Naive thymus-derived CD4-positive, alpha-beta T cell (primary cell): ENCODE results near the gene C2CD3. TPM values are rescaled to one million over a fixed set of nuclear protein-coding genes. Genes with fewer than 3 reads are reported as not detected.
A peak's percentile ranks its signal among the peaks of the same experiment; 100 is the strongest.
"Not testable (repeated sequence)": the region's sequence is repeated elsewhere in the genome, so short reads cannot be mapped to it uniquely, and the experiment has no call there.

Source experiments
- ATAC-seq: fragments of 150-1000 bp; cut with Tn5 transposase; 2 replicates; pipeline ENCODE4 v1.10.0; 2021; ENCODE audit warnings: mild to moderate bottlenecking, moderate library complexity
- CTCF ChIA-PET: fragments of 350-600 bp; sonication (Branson Sonifier 250); formaldehyde crosslinking; loops from one replicate; lab custom pipeline; 2021; ENCODE audit warnings: antibody characterized with exemption; lab: Charles Lee
- POLR2A ChIA-PET: fragments of 350-600 bp; sonication (Branson Sonifier 250); formaldehyde crosslinking; loops from one replicate; lab custom pipeline; 2021; ENCODE audit warnings: antibody characterized with exemption, inconsistent platforms; lab: Charles Lee
- DNase-seq, 9 donors: peaks; one replicate each; pipeline versions ENCODE4 v3.0.0 to v3.0.0-alpha.2; 2020 to 2022; ENCODE audit warnings: mixed read lengths in 1 of 9
- H3K27ac ChIP-seq: one replicate; pipeline ENCODE4 v1.7.0; 2013; ENCODE audit warnings: mild to moderate bottlenecking, low read depth, low read length, moderate library complexity
- H3K27me3 ChIP-seq, 2 donors: one replicate each; pipeline ENCODE4 v1.7.0; 2013; ENCODE audit warnings: low read length in 2 of 2, mild to moderate bottlenecking in 2 of 2, moderate library complexity in 2 of 2; ENCODE audit not compliant: control insufficient read depth in 2 of 2, insufficient read depth in 2 of 2
- H3K36me3 ChIP-seq, 3 experiments: 1 replicate in 2 of 3; 2 replicates in 1 of 3; pipeline ENCODE4 v1.7.0; 2013; ENCODE audit warnings: low read length in 3 of 3, mild to moderate bottlenecking in 3 of 3, moderate library complexity in 1 of 3; ENCODE audit not compliant: insufficient read depth in 3 of 3, control insufficient read depth in 2 of 3
- H3K4me1 ChIP-seq, 2 donors: one replicate each; pipeline ENCODE4 v1.7.0; 2013; ENCODE audit warnings: low read length in 2 of 2, mild to moderate bottlenecking in 2 of 2, moderate library complexity in 1 of 2; ENCODE audit not compliant: control insufficient read depth in 2 of 2, insufficient read depth in 2 of 2
- H3K4me3 ChIP-seq: 2 replicates; pipeline ENCODE4 v1.7.0; 2013; ENCODE audit warnings: mild to moderate bottlenecking, low read length
- H3K9me3 ChIP-seq, 3 experiments: 1 replicate in 2 of 3; 2 replicates in 1 of 3; pipeline ENCODE4 v1.7.0; 2013; ENCODE audit warnings: low read length in 3 of 3; ENCODE audit not compliant: control insufficient read depth in 2 of 3
- H3K27ac Mint-ChIP-seq, 9 donors: one replicate each; pipeline ENCODE4 v1.8.0; 2020 to 2022; ENCODE audit warnings: mixed read lengths in 9 of 9, mild to moderate bottlenecking in 8 of 9, moderate library complexity in 5 of 9, inconsistent platforms in 2 of 9
- H3K27me3 Mint-ChIP-seq, 5 donors: one replicate each; pipeline ENCODE4 v1.8.0; 2021 to 2022; ENCODE audit warnings: mixed read lengths in 5 of 5, mild to moderate bottlenecking in 1 of 5
- H3K36me3 Mint-ChIP-seq, 5 donors: one replicate each; pipeline ENCODE4 v1.8.0; 2020 to 2022; ENCODE audit warnings: mixed read lengths in 5 of 5, mild to moderate bottlenecking in 3 of 5, inconsistent platforms in 1 of 5
- H3K4me1 Mint-ChIP-seq, 7 donors: one replicate each; pipeline ENCODE4 v1.8.0; 2020 to 2022; ENCODE audit warnings: mixed read lengths in 7 of 7, mild to moderate bottlenecking in 3 of 7, inconsistent platforms in 1 of 7
- H3K4me3 Mint-ChIP-seq, 10 donors: one replicate each; pipeline ENCODE4 v1.8.0; 2020 to 2022; ENCODE audit warnings: mild to moderate bottlenecking in 10 of 10, mixed read lengths in 10 of 10, moderate library complexity in 6 of 10, inconsistent platforms in 2 of 10
- H3K9me3 Mint-ChIP-seq, 11 donors: one replicate each; pipeline ENCODE4 v1.8.0; 2020 to 2022; ENCODE audit warnings: mixed read lengths in 11 of 11, mild to moderate bottlenecking in 4 of 11, inconsistent platforms in 1 of 11, moderate library complexity in 1 of 11
- intact Hi-C, 2 donors: fragments of 100-400 bp; cut with micrococcal nuclease; formaldehyde crosslinking; loops; one replicate each; pipeline ENCODE4 v1.15.1; 2023
- polyA plus RNA-seq, 2 donors: library from polyadenylated mRNA; unstranded; fragments of 300-500 nt; fragmentation: Illumina TruSeq; gene quantifications; one replicate each; pipeline ENCODE4 v1.2.3, GENCODE V29; 2021
- total RNA-seq, 6 experiments: library from RNA in 5 of 6; stranded (reverse) in 5 of 6; gene quantifications; 1 replicate in 5 of 6; 2 replicates in 1 of 6; pipeline ENCODE4 v1.2.3 and lab custom pipeline; 2021 to 2026

Gene C2CD3
- total and polyA plus RNA-seq, 7 experiments from 2014 or later, result 8.0 to 42.5 (median 34.6) TPM

DNA sequence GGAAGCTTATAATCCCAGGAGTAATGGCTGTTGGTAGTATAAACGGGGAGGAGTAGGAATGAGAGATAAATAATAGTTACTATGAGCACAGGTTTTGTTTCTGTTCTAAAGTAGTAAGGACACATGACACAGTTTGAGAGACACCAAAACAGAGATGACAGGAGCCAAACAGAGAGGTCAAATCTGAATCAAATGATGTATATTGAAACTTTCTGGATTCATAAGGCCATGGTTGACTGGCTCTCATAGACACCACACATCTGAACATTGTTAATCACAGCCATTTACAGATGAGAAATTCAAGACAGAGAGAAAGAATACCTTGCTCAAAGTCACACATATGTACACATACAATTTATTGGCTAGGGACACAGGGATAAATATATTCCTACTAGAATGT, 98.5 kb downstream of the C2CD3 start:
- no peak overlapping the region for H3K27ac ChIP-seq
- peaks cover 27 to 80% (median 51%) of the 10 kb centered on the region in 5 donors for H3K36me3 Mint-ChIP-seq
- ATAC-seq (no peak), DNase-seq (no peak)
- no peaks in the 10 kb centered on the region for H3K27me3 Mint-ChIP-seq
- peaks cover 0 to 60% (median 6%) of the 10 kb centered on the region in 3 experiments for H3K36me3 ChIP-seq
- H3K27ac Mint-ChIP-seq, result peak overlapping the region in 1 of 9 donors; percentile 2
- H3K4me1 Mint-ChIP-seq, result peaks cover 0 to 10% (median 2%) of the 10 kb centered on the region in 7 donors
- ChIA-PET CTCF (no interaction called here), POLR2A (no interaction called here)
- H3K9me3 Mint-ChIP-seq, result peaks cover 0 to 2% (median 0%) of the 10 kb centered on the region in 11 donors
- no peaks in the 10 kb centered on the region for H3K27me3 ChIP-seq
- no peaks in the 10 kb centered on the region for H3K4me1 ChIP-seq
- H3K4me3 Mint-ChIP-seq, result no peak overlapping the region
- no peak overlapping the region for H3K4me3 ChIP-seq
- intact Hi-C loops, result no loop called here
- no peaks in the 10 kb centered on the region for H3K9me3 ChIP-seq

DNA sequence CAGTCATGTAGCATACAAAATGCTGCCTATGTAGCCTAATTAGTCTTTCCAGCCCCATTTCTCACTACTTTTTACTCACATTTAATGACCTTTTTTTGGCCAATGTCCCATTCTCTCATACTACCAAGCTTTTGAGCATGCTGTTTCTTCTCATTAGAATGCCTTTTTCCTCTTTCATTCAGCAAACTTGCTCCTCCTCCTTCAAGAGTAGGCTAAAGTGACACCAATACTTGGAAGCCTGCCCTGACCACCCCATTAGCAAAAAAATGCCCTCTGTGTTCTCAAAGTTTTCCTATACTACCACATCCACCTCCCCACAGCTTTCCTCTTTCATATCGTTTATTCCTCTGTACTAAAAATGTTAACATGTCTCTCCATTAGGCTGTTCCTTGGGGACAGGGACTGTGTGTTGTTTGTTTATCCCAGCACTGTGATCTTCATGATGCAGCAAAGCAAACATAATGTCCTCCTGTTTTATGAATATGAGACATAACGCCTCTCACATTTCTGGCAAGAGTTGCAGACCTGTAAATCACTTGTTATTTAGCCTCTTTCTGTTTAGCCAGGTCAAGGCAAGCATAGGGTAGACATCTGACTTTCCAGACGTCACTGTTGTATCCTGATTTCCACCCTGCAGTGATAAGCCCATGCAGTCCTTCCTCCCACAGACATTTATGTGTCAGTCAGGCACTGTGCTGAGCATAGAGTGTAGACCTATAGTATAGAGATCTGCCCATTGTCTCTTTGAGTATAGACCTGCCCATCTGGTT, 99.9 kb downstream of the C2CD3 start:
- DNase-seq (no peak), ATAC-seq (no peak)
- ChIA-PET CTCF (no interaction called here), POLR2A (interaction anchor here (0.7 kb wide), 1 partner anchor 113 kb away, joined by 3 read pairs; no protein-coding TSS in a partner anchor)
- Mint-ChIP-seq H3K27ac (peak overlapping the region in 2 of 9 donors; percentile 9 to 19), H3K4me1 (peaks cover 0 to 12% (median 2%) of the 10 kb centered on the region in 7 donors), H3K4me3 (no peak overlapping the region), H3K27me3 (no peaks in the 10 kb centered on the region), H3K36me3 (peaks cover 28 to 76% (median 59%) of the 10 kb centered on the region in 5 donors), H3K9me3 (peaks cover 0 to 2% (median 0%) of the 10 kb centered on the region in 11 donors)
- peaks cover 0 to 57% (median 6%) of the 10 kb centered on the region in 3 experiments for H3K36me3 ChIP-seq
- no peaks in the 10 kb centered on the region for H3K27me3 ChIP-seq
- H3K9me3 ChIP-seq, result no peaks in the 10 kb centered on the region
- no peak overlapping the region for H3K4me3 ChIP-seq
- intact Hi-C loops, result no loop called here
- no peaks in the 10 kb centered on the region for H3K4me1 ChIP-seq
- no peak overlapping the region for H3K27ac ChIP-seq

DNA sequence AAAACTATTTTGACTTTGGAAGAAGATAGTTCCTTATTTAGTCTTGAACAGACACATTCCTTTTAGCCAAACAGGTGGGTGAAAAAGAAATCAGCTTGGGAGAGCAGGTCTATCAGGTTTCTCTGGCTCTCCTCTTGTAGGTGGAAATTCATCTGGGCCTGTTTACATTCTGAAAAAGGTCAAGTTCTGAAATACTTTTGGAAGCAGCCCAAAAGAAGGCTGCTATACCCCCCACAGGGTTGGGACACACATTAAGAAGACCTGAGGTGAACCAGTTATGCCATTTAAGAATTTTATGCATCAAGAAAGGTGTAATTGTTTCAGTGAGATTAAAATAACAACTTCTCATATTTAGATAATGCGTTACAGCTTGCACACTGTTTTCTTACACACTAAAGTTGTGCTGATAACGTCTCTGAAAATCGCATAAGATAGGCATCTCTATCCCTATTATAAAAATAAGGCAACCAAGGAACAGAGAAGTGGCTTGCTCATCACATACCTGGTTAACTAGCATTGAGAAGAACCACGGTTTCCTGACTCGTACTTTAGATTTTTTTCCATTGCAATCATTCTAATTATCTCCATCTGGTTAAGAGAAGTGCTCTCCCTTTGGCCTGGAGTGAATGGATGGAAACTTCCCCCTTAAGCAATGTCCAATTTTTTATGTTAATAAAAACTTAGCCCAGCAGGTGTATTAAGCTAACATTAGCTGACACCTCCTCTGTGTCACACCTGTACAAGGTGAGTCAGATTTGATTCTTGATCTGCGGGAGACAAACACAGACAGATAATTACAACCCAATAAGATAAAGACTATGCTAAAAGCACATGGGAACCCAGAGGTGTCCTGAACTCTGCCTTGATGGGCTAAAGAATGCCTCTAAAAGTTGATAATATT, 101.4 kb downstream of the C2CD3 start:
- Mint-ChIP-seq H3K4me3 (no peak overlapping the region), H3K36me3 (peaks cover 28 to 77% (median 63%) of the 10 kb centered on the region in 5 donors), H3K4me1 (peaks cover 0 to 12% (median 5%) of the 10 kb centered on the region in 7 donors), H3K27me3 (no peaks in the 10 kb centered on the region), H3K9me3 (peaks cover 0 to 1% (median 0%) of the 10 kb centered on the region in 11 donors), H3K27ac (peak overlapping the region in 1 of 9 donors; percentile 39)
- no peaks in the 10 kb centered on the region for H3K4me1 ChIP-seq
- ATAC-seq (no peak), DNase-seq (no peak)
- POLR2A ChIA-PET, result interaction anchor here (0.8 kb wide), 1 partner anchor 130 kb away, joined by 3 read pairs; no protein-coding TSS in a partner anchor
- H3K27me3 ChIP-seq, result no peaks in the 10 kb centered on the region
- H3K36me3 ChIP-seq, result peaks cover 0 to 45% (median 6%) of the 10 kb centered on the region in 3 experiments
- H3K27ac ChIP-seq, result no peak overlapping the region
- CTCF ChIA-PET, result interaction anchor here (0.6 to 0.8 kb wide), 2 partner anchors 17 to 114 kb away, joined by 3 read pairs; no protein-coding TSS in a partner anchor
- intact Hi-C loops, result no loop called here
- H3K4me3 ChIP-seq, result no peak overlapping the region
- no peaks in the 10 kb centered on the region for H3K9me3 ChIP-seq

DNA sequence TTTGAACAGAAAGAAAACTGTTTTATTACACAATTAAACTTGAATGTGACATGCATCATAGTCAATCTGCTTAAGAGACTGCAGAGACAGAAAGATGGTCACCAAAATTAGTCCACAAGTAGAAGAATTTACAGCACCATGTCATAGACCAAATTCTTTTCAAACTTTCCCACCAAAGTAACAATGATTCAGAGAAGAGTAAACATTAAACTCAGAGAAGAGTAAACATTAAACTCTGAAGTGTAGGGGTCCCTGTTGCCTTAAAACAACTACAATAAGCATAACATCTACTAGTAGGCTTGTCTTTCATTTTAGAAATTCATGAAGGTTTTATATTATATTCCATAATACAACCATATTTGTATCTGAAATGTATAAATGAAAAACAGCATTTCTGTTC, 104.1 kb downstream of the C2CD3 start:
- H3K9me3 Mint-ChIP-seq, ATAC-seq, H3K27me3 ChIP-seq, H3K27ac ChIP-seq, intact Hi-C loops, H3K27me3 Mint-ChIP-seq, H3K4me3 ChIP-seq, H3K4me3 Mint-ChIP-seq, DNase-seq, H3K9me3 ChIP-seq, H3K4me1 ChIP-seq: not testable (repeated sequence)
- CTCF ChIA-PET, result interaction anchor here (0.7 kb wide), 1 partner anchor 675 kb away, joined by 10 read pairs; no protein-coding TSS in a partner anchor
- POLR2A ChIA-PET, result interaction anchor here (0.7 kb wide), 1 partner anchor 110 kb away, joined by 6 read pairs; no protein-coding TSS in a partner anchor
- peaks cover 15 to 80% (median 62%) of the 10 kb centered on the region in 5 donors for H3K36me3 Mint-ChIP-seq
- peaks cover 0 to 22% (median 12%) of the 10 kb centered on the region in 7 donors for H3K4me1 Mint-ChIP-seq
- H3K36me3 ChIP-seq, result peaks cover 0 to 23% (median 0%) of the 10 kb centered on the region in 3 experiments
- peak overlapping the region in 5 of 9 donors; percentile 5 to 55 (median 12) for H3K27ac Mint-ChIP-seq

DNA sequence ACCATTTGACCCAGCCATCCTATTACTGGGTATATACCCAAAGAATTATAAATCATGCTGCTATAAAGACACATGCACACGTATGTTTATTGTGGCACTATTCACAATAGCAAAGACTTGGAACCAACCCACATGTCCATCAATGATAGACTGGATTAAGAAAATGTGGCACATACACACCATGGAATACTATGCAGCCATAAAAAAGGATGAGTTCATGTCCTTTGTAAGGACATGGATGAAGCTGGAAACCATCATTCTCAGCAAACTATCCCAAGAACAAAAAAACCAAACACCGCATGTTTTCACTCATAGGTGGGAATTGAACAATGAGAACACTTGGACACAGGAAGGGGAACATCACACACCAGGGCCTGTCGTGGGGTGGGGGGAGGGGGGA, 105.3 kb downstream of the C2CD3 start:
- ATAC-seq, H3K27me3 ChIP-seq, CTCF ChIA-PET, DNase-seq, H3K27me3 Mint-ChIP-seq, intact Hi-C loops, H3K4me1 ChIP-seq, H3K4me3 ChIP-seq, H3K27ac ChIP-seq, H3K4me3 Mint-ChIP-seq, H3K27ac Mint-ChIP-seq, POLR2A ChIA-PET, H3K9me3 ChIP-seq, H3K9me3 Mint-ChIP-seq: not testable (repeated sequence)
- H3K36me3 ChIP-seq, result peaks cover 0 to 14% (median 0%) of the 10 kb centered on the region in 3 experiments
- H3K4me1 Mint-ChIP-seq, result peaks cover 0 to 24% (median 13%) of the 10 kb centered on the region in 7 donors
- H3K36me3 Mint-ChIP-seq, result peaks cover 13 to 80% (median 67%) of the 10 kb centered on the region in 5 donors

DNA sequence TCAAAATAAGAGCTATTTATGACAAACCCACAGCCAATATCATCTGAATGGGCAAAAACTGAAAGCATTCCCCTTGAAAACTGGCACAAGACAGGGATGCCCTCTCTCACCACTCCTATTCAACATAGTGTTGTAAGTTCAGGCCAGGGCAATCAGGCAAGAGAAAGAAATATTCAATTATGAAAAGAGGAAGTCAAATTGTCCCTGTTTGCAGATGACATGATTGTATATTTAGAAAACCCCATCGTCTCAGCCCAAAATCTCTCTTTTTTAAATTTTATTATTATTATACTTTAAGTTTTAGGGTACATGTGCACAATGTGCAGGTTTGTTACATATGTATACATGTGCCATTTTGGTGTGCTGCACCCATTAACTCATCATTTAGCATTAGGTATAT, 107.2 kb downstream of the C2CD3 start:
- CTCF ChIA-PET, H3K4me1 ChIP-seq, H3K4me3 ChIP-seq, H3K36me3 ChIP-seq, H3K9me3 Mint-ChIP-seq, H3K27me3 Mint-ChIP-seq, DNase-seq, H3K27ac ChIP-seq, H3K27me3 ChIP-seq, intact Hi-C loops, H3K4me3 Mint-ChIP-seq, H3K27ac Mint-ChIP-seq, ATAC-seq, H3K9me3 ChIP-seq: not testable (repeated sequence)
- POLR2A ChIA-PET, result interaction anchor here (0.6 kb wide), 1 partner anchor 65 kb away, joined by 3 read pairs; no protein-coding TSS in a partner anchor
- Mint-ChIP-seq H3K4me1 (peaks cover 0 to 19% (median 13%) of the 10 kb centered on the region in 7 donors), H3K36me3 (peaks cover 13 to 73% (median 63%) of the 10 kb centered on the region in 5 donors)
